Transverse colon (tissue), 4 donors: ENCODE measurements around the gene GSKIP. TPM values are rescaled to one million over a fixed set of nuclear protein-coding genes. Genes with fewer than 3 reads are reported as not detected.
A peak's percentile ranks its signal among the peaks of the same experiment; 100 is the strongest.

Experiments used
- DNase-seq: peaks from one replicate; pipeline ENCODE4 v3.0.0-alpha.2; 2019
- H3K27ac ChIP-seq, 4 donors: fragments of 200-600 bp; sonication (generic); 2 replicates each; pipeline ENCODE4 v1.5.1; 2016 to 2018; ENCODE audit warnings: inconsistent platforms in 4 of 4
- H3K27me3 ChIP-seq: fragments of 200-600 bp; sonication (generic); 2 replicates; pipeline ENCODE4 v1.5.1; 2017; ENCODE audit warnings: inconsistent platforms
- H3K36me3 ChIP-seq, 4 donors: fragments of 200-600 bp; sonication (generic); 2 replicates each; pipeline ENCODE4 v1.5.1; 2017 to 2019; ENCODE audit warnings: inconsistent platforms in 4 of 4
- H3K4me1 ChIP-seq, 4 donors: fragments of 200-600 bp; sonication (generic); 2 replicates each; pipeline ENCODE4 v1.5.1; 2017 to 2020; ENCODE audit warnings: inconsistent platforms in 4 of 4
- H3K4me3 ChIP-seq, 4 donors: fragments of 200-600 bp; sonication (generic); 1 replicate in 1 of 4; 2 replicates in 3 of 4; pipeline versions ENCODE4 v1.5.1 to v1.6.1; 2017 to 2019; ENCODE audit warnings: inconsistent platforms in 4 of 4
- H3K9me3 ChIP-seq, 2 donors: fragments of 200-600 bp; sonication (generic); 2 replicates each; pipeline ENCODE4 v1.5.1; 2017 to 2019; ENCODE audit warnings: inconsistent platforms in 2 of 2
- CTCF ChIP-seq, 5 experiments: fragments of 200-600 bp in 3 of 5; fragments of 450-650 bp in 2 of 5; sonication (generic) in 3 of 5; IDR thresholded peaks; 1 replicate in 2 of 5; 2 replicates in 3 of 5; pipeline ENCODE4 v1.5.1; 2016 to 2017; ENCODE audit warnings: antibody characterized with exemption in 5 of 5, inconsistent platforms in 3 of 5, mild to moderate bottlenecking in 2 of 5, moderate library complexity in 1 of 5
- EP300 ChIP-seq: sonication (generic); formaldehyde crosslinking; IDR thresholded peaks from one replicate; pipeline ENCODE4 v1.6.1; 2017; ENCODE audit warnings: antibody characterized with exemption, low read depth
- POLR2A ChIP-seq: fragments of 450-650 bp; IDR thresholded peaks from one replicate; pipeline ENCODE4 v1.6.1; 2016; ENCODE audit warnings: antibody characterized with exemption, mild to moderate bottlenecking, moderate library complexity
- POLR2AphosphoS5 ChIP-seq, 3 donors: sonication (generic); formaldehyde crosslinking; IDR thresholded peaks; one replicate each; pipeline ENCODE4 v1.6.1; 2016; ENCODE audit warnings: antibody characterized with exemption in 3 of 3
- WGBS, 2 donors: methylation state at CpG; one replicate each; pipeline ENCODE4 v1.1.5; 2018; ENCODE audit warnings: low coverage in 1 of 2; 5-methylcytosine and 5-hydroxymethylcytosine counted together
- in situ Hi-C, 4 donors: fragments of 200-750 bp; cut with MboI; loops; one replicate each; pipeline versions ENCODE4 v1.15.0 to v1.15.1; 2017; ENCODE audit warnings: low sequenced_read_pairs in 3 of 4, low pct_ligation_motif_present in 1 of 4, low pct_unique_long_range_greater_than_20kb in 1 of 4
- intact Hi-C: fragments of 100-400 bp; cut with DNase I; formaldehyde crosslinking; loops from one replicate; pipeline ENCODE4 v1.15.1; 2023; ENCODE audit warnings: low total_unique reads
- total RNA-seq, 4 donors: library from RNA; depleted of rRNA; stranded (reverse); fragments of >200 nt; gene quantifications; one replicate each; pipeline ENCODE4 v1.1.0, GENCODE V29; 2016

GSKIP gene
- total RNA-seq, 4 donors from 2014 or later = 41.0 to 151 (median 64.9) TPM

DNA sequence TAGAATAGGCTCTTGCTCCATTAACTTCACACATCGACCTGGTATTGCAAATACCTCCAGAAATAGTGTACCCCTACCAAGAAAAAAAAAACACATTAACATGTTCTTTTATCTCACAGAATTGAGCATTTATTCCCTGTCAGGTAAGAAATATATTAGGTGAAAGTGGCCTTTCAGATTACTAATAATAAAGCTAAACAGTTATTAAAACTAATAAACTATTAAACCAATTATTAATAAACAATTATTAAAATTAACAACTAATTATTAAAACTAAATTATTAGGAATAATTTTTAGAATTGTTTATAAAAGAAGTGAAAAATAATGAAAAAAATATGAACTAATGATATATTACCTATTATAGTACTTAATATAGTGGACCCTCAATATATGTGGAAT is 21.4 kb downstream of the GSKIP start:
- 43 to 75% methylated on average over 1 of the region's 1 CpG for WGBS, 2 donors
- H3K36me3 ChIP-seq = peaks cover 0 to 36% (median 12%) of the 10 kb centered on the region in 4 donors
- no peak overlapping the region for H3K4me3 ChIP-seq
- no peak for TF ChIP-seq EP300
- TF ChIP-seq CTCF (IDR thresholded peaks at IDR 0.05) = no peak
- no peak for TF ChIP-seq POLR2A
- TF ChIP-seq POLR2AphosphoS5 (IDR thresholded peaks at IDR 0.05) = no peak
- no peaks in the 10 kb centered on the region for H3K4me1 ChIP-seq
- intact Hi-C loops (no loop called here), in situ Hi-C loops (no loop called here)
- no peak overlapping the region for H3K27ac ChIP-seq
- DNase-seq = no peak
- no peaks in the 10 kb centered on the region for H3K27me3 ChIP-seq
- no peaks in the 10 kb centered on the region for H3K9me3 ChIP-seq

- TF ChIP-seq CTCF (IDR thresholded peaks at IDR 0.05) (no peak), POLR2AphosphoS5 (IDR thresholded peaks at IDR 0.05) (no peak), POLR2A (no peak), EP300 (no peak)
- intact Hi-C loops (no loop called here), in situ Hi-C loops (no loop called here)
- H3K27me3 ChIP-seq = no peaks in the 10 kb centered on the region
- no peak overlapping the region for H3K4me3 ChIP-seq
- DNase-seq = no peak
- no peak overlapping the region for H3K27ac ChIP-seq
- WGBS, 2 donors = 92 to 98% methylated on average over 3 of the region's 3 CpGs
- no peaks in the 10 kb centered on the region for H3K9me3 ChIP-seq
- peaks cover 0 to 36% (median 12%) of the 10 kb centered on the region in 4 donors for H3K36me3 ChIP-seq
- peaks cover 0 to under 1% (median under 1%) of the 10 kb centered on the region in 4 donors for H3K4me1 ChIP-seq
These were observed 22.1 kb downstream of the GSKIP start for GRCh38 chr14:96385385-96385784.

GRCh38 chr14:96390965-96391292 is 27.6 kb downstream of the GSKIP start:
- H3K27ac ChIP-seq = peak overlapping the region; percentile 76 to 96 (median 83)
- peak overlapping the region; percentile 45 to 97 (median 90) for H3K4me3 ChIP-seq
- in situ Hi-C loops = no loop called here
- 3 to 13% methylated on average over 1 to 13 of the region's 13 CpGs for WGBS, 2 donors
- no peak for DNase-seq
- H3K9me3 ChIP-seq = no peaks in the 10 kb centered on the region
- no peaks in the 10 kb centered on the region for H3K27me3 ChIP-seq
- H3K4me1 ChIP-seq = peaks cover 6 to 18% (median 9%) of the 10 kb centered on the region in 4 donors
- intact Hi-C loops = no loop called here
- H3K36me3 ChIP-seq = peaks cover 0 to 6% (median under 1%) of the 10 kb centered on the region in 4 donors
- TF ChIP-seq CTCF (IDR thresholded peaks at IDR 0.05) (no peak), POLR2A (no peak), POLR2AphosphoS5 (IDR thresholded peaks at IDR 0.05) (no peak), EP300 (no peak)

GRCh38 chr14:96391293-96392118 is 28.2 kb downstream of the GSKIP start:
- Histone ChIP-seq H3K27ac (peak overlapping the region; percentile 83 to 96 (median 88)), H3K9me3 (no peaks in the 10 kb centered on the region), H3K36me3 (no peaks in the 10 kb centered on the region), H3K27me3 (no peaks in the 10 kb centered on the region), H3K4me3 (peak overlapping the region; percentile 84 to 97 (median 94)), H3K4me1 (peaks cover 6 to 18% (median 9%) of the 10 kb centered on the region in 4 donors)
- in situ Hi-C loops (no loop called here), intact Hi-C loops (no loop called here)
- WGBS, 2 donors = 0% methylated on average over 49 of the region's 79 CpGs; no CpG with 5 or more reads in 1 of the 2 donors
- DNase-seq = peak; percentile 99
- peak in 2 of 3 donors; percentile 49 to 62 for TF ChIP-seq POLR2AphosphoS5 (IDR thresholded peaks at IDR 0.05)
- TF ChIP-seq EP300 = peak; percentile 77
- TF ChIP-seq CTCF (IDR thresholded peaks at IDR 0.05) = peak in 2 of 5 experiments; percentile 14 to 34
- peak; percentile 51 for TF ChIP-seq POLR2A
